OCI-LY3 (cell line): ENCODE data around the gene TAC3.

Experiments used
- H2AFZ ChIP-seq: fragments of 200-600, 300-600 bp; shearing (Covaris generic); 2 replicates; pipeline ENCODE4 v1.6.0; 2014; ENCODE audit warnings: antibody characterized with exemption, low read depth, low read length
- H3K27ac ChIP-seq: fragments of 200-600, 300-600 bp; sonication (generic); 2 replicates; pipeline ENCODE4 v1.5.1; 2014; ENCODE audit warnings: mild to moderate bottlenecking, low read length, moderate library complexity, mixed read lengths
- H3K27me3 ChIP-seq: fragments of 200-600, 300-600 bp; sonication (generic); 2 replicates; pipeline ENCODE4 v1.6.1; 2014; ENCODE audit warnings: low read depth, low read length, mixed read lengths
- H3K36me3 ChIP-seq: fragments of 200-600, 300-600 bp; sonication (generic); replicated peaks from 2 replicates; pipeline ENCODE3; 2014; ENCODE audit warnings: low read depth, low read length, mixed read lengths
- H3K4me1 ChIP-seq: fragments of 300-600, 200-600 bp; sonication (generic); 2 replicates; pipeline ENCODE4 v1.6.1; 2014; ENCODE audit warnings: low read length, mixed read lengths
- H3K4me2 ChIP-seq: fragments of 200-600, 300-600 bp; sonication (generic); 2 replicates; pipeline ENCODE4 v1.6.1; 2014; ENCODE audit warnings: low read length, mixed read lengths
- H3K4me3 ChIP-seq: fragments of 300-600, 200-600 bp; sonication (generic); 2 replicates; pipeline ENCODE4 v1.5.1; 2014; ENCODE audit warnings: antibody characterized with exemption, mild to moderate bottlenecking, low read length, moderate library complexity
- H3K79me2 ChIP-seq: fragments of 300-600, 200-600 bp; shearing (Covaris generic); 2 replicates; pipeline ENCODE4 v1.6.1; 2014; ENCODE audit warnings: mild to moderate bottlenecking, low read length, mixed read lengths
- H3K9ac ChIP-seq: fragments of 300-600, 200-600 bp; shearing (Covaris generic); 2 replicates; pipeline ENCODE4 v1.6.0; 2014; ENCODE audit warnings: mild to moderate bottlenecking, low read length, moderate library complexity
- H3K9me3 ChIP-seq: fragments of 200-600, 300-600 bp; shearing (Covaris generic); 2 replicates; pipeline ENCODE4 v1.6.1; 2014; ENCODE audit warnings: low read length, mixed read lengths; ENCODE audit not compliant: insufficient read depth
- H4K20me1 ChIP-seq: fragments of 200-600, 300-600 bp; sonication (generic); 2 replicates; pipeline ENCODE4 v1.6.1; 2016; ENCODE audit warnings: low read length, mixed read lengths; ENCODE audit not compliant: insufficient read depth
- EZH2phosphoT487 ChIP-seq: fragments of 200-600 bp; shearing (Covaris generic); IDR thresholded peaks from 2 replicates; pipeline ENCODE4 v1.6.1; 2018; ENCODE audit warnings: antibody characterized with exemption, mixed run types, low read depth
- TF ChIP-seq, protein P1 (sequence below): fragments of 200-600, 300-600 bp; sonication (generic); IDR thresholded peaks from 2 replicates; pipeline ENCODE4 v1.5.1; 2014; ENCODE audit warnings: antibody characterized with exemption, low read length, low read depth

The TAC3 gene

DNA sequence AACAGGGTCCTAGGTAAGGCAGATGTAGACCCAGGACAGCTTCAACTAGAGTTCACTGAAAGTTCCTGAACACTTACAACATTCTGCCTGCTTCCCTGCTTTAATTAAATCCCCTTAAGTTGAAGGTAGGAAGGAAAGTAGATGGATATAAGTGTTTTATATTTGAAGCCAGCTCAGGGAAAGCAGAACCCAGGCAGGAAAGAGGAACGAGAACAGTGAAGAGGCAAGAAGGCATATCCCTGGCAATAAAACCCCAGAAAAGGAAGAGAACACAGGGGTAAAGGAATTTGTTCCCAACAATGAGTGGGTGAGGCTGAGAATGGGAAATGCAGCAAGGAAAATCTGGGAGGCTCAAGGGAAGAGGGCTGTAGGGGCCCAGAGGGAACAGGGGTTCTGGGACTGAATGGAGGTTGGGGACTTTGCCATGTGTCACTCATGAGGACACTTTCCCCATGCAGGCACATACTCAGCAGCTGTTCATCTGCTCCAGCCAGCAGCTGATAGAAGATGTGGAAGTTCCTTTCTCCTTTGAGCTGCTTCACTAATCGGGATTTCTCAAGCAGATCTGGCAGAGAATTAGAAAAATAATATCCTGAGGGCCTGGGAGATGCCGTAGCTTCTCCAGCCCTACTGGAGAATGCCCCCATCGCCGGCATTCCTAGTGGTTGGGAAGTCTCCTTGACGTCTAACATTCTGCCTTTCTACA, 29.9 kb upstream of the TAC3 start:
- Histone ChIP-seq H2AFZ (no peak overlapping the region), H3K79me2 (no peaks in the 10 kb centered on the region), H3K4me3 (0 out of 2 replicates have a peak overlapping the region, but pooled peaks have one; percentile 33), H3K9ac (no peak overlapping the region), H3K27ac (no peak overlapping the region), H4K20me1 (no peaks in the 10 kb centered on the region), H3K4me1 (peaks cover 18% of the 10 kb centered on the region), H3K27me3 (no peaks in the 10 kb centered on the region; the same call in 1 of the 2 replicates), H3K9me3 (no peaks in the 10 kb centered on the region), H3K4me2 (peak overlapping the region; percentile 70), H3K36me3 (no peaks in the 10 kb centered on the region)
- no peak for TF ChIP-seq EZH2phosphoT487

DNA sequence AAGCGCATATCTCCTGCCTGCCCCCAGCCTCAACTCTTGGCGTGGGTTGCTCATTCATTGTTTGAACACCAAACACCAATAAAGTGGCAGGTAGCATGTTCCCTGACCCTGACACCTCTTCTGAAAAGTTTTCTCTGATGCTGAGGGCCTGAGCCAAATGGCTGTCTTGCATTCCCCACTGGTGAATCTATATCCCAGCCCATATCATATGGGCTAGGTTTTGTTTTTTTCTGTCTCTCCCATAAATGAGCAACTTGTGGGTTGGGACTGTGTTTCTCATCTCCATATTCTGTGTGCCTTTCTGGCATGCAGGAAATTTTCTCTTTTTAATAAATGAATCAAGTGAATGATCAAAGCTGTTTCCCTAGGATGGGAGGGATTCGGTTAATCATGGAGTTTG, 28.6 kb upstream of the TAC3 start:
- no peak overlapping the region for H3K27ac ChIP-seq
- H3K79me2 ChIP-seq: no peaks in the 10 kb centered on the region
- H4K20me1 ChIP-seq: no peaks in the 10 kb centered on the region
- H3K4me2 ChIP-seq: no peak overlapping the region
- no peaks in the 10 kb centered on the region; the same call in 1 of the 2 replicates for H3K27me3 ChIP-seq
- TF ChIP-seq EZH2phosphoT487: no peak
- TF ChIP-seq, protein P1, sequence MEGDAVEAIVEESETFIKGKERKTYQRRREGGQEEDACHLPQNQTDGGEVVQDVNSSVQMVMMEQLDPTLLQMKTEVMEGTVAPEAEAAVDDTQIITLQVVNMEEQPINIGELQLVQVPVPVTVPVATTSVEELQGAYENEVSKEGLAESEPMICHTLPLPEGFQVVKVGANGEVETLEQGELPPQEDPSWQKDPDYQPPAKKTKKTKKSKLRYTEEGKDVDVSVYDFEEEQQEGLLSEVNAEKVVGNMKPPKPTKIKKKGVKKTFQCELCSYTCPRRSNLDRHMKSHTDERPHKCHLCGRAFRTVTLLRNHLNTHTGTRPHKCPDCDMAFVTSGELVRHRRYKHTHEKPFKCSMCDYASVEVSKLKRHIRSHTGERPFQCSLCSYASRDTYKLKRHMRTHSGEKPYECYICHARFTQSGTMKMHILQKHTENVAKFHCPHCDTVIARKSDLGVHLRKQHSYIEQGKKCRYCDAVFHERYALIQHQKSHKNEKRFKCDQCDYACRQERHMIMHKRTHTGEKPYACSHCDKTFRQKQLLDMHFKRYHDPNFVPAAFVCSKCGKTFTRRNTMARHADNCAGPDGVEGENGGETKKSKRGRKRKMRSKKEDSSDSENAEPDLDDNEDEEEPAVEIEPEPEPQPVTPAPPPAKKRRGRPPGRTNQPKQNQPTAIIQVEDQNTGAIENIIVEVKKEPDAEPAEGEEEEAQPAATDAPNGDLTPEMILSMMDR: no peak
- H2AFZ ChIP-seq: no peak overlapping the region
- no peak overlapping the region for H3K4me3 ChIP-seq
- no peaks in the 10 kb centered on the region for H3K9me3 ChIP-seq
- no peaks in the 10 kb centered on the region for H3K36me3 ChIP-seq
- peaks cover 18% of the 10 kb centered on the region for H3K4me1 ChIP-seq
- no peak overlapping the region for H3K9ac ChIP-seq

DNA sequence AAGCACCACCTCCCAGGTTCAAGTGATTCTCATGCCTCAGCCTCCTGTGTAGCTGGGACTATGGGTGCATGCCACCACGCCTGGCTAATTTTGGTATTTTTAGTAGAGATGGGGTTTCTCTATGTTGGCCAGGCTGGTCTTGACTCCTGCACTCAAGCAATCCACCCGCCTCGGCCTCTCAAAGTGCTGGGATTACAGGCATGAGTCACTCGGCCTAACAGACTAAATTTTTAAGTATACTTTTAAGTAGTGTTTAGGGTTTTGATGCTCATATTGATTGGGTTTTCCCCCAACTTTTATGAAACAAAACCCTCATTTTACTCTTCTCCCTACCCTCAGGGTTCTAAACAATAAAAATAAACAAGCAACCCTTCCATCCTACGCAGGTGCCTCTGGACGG, 28.1 kb upstream of the TAC3 start:
- TF ChIP-seq, protein P1: no peak
- no peak for TF ChIP-seq EZH2phosphoT487
- Histone ChIP-seq H3K27me3 (no peaks in the 10 kb centered on the region; the same call in 1 of the 2 replicates), H3K79me2 (no peaks in the 10 kb centered on the region), H3K9ac (no peak overlapping the region), H3K4me3 (no peak overlapping the region), H4K20me1 (no peaks in the 10 kb centered on the region), H3K4me1 (peaks cover 18% of the 10 kb centered on the region), H3K36me3 (no peaks in the 10 kb centered on the region), H3K4me2 (no peak overlapping the region), H2AFZ (no peak overlapping the region), H3K27ac (no peak overlapping the region), H3K9me3 (no peaks in the 10 kb centered on the region)

DNA sequence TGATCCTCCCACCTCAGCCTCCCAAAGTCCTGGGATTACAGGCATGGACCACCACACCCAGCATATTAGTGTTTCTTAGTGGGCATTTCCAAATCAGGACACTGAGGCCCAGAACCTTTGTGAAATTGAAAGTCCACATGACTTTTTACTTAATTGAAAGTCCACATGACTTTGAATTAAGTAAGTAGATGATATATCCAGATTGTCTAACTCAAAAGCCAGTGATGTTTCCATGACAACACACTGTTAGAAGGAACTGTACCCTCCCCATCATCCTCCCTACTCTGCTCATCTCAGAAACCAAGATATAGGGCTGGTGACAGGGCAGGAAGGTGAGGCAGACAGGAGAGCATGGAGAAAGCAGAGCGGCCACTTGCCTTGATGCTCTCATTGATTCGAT, 26.4 kb upstream of the TAC3 start:
- no peak overlapping the region for H3K27ac ChIP-seq
- H4K20me1 ChIP-seq: no peaks in the 10 kb centered on the region
- no peaks in the 10 kb centered on the region; the same call in 1 of the 2 replicates for H3K27me3 ChIP-seq
- H3K9ac ChIP-seq: no peak overlapping the region
- H3K4me3 ChIP-seq: no peak overlapping the region
- H3K4me1 ChIP-seq: peaks cover 13% of the 10 kb centered on the region
- H2AFZ ChIP-seq: no peak overlapping the region
- H3K4me2 ChIP-seq: no peak overlapping the region
- no peaks in the 10 kb centered on the region for H3K9me3 ChIP-seq
- H3K79me2 ChIP-seq: no peaks in the 10 kb centered on the region
- H3K36me3 ChIP-seq: no peaks in the 10 kb centered on the region
- TF ChIP-seq, protein P1: no peak
- no peak for TF ChIP-seq EZH2phosphoT487
